ENCODE results near the gene CYB5R2.

Gene CYB5R2

DNA sequence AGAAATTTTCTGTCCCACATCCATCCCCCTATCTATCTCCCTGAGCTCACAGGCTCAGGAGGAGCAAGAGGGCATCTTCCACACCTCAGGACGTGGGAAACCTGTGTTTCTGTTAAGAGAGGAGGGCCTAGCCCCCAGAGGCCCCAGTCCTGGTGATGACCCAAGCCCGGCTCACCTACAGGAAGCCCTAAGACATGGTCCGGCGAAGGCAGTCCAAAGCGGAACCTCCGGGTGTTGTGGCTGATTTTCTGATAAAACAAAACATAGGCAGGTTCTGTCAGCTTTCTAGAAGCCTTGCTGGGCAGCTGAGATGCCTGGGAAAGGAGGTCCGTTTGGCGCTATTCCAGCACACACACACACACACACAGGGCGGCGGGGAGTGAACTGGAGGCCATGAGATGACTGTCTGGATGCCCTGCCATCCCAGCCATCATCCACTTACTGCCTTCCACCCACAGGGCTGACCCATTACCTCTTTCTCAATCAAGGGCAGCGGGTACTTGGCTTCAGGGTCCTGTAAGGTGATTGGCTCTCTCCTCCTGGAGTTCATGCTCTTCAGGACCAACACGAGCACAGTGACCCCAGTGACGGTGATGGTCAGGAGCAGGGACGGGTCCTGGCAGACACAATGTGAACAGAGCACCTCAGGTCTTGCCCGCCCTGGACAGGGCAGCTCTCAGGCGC is 882 bp downstream of the CYB5R2 start:
- peak overlapping the region; percentile 6 to 88 (median 78) for H3K27ac Mint-ChIP-seq
- TF ChIP-seq, protein P1, sequence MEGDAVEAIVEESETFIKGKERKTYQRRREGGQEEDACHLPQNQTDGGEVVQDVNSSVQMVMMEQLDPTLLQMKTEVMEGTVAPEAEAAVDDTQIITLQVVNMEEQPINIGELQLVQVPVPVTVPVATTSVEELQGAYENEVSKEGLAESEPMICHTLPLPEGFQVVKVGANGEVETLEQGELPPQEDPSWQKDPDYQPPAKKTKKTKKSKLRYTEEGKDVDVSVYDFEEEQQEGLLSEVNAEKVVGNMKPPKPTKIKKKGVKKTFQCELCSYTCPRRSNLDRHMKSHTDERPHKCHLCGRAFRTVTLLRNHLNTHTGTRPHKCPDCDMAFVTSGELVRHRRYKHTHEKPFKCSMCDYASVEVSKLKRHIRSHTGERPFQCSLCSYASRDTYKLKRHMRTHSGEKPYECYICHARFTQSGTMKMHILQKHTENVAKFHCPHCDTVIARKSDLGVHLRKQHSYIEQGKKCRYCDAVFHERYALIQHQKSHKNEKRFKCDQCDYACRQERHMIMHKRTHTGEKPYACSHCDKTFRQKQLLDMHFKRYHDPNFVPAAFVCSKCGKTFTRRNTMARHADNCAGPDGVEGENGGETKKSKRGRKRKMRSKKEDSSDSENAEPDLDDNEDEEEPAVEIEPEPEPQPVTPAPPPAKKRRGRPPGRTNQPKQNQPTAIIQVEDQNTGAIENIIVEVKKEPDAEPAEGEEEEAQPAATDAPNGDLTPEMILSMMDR (IDR thresholded peaks at IDR 0.05; ENCODE audit: unreplicated experiment in 3 of 3) = no peak
- peaks cover 8% of the 10 kb centered on the region for H3K36me3 Mint-ChIP-seq (ENCODE audit: low read depth)
- H3K4me1 Mint-ChIP-seq = peaks cover 60% of the 10 kb centered on the region
- peaks cover 20% of the 10 kb centered on the region for H3K27me3 Mint-ChIP-seq (ENCODE audit: low read depth)
- peak overlapping the region; percentile 76 to 82 (median 79) for H3K4me3 Mint-ChIP-seq
- no peaks in the 10 kb centered on the region for H3K9me3 Mint-ChIP-seq

DNA sequence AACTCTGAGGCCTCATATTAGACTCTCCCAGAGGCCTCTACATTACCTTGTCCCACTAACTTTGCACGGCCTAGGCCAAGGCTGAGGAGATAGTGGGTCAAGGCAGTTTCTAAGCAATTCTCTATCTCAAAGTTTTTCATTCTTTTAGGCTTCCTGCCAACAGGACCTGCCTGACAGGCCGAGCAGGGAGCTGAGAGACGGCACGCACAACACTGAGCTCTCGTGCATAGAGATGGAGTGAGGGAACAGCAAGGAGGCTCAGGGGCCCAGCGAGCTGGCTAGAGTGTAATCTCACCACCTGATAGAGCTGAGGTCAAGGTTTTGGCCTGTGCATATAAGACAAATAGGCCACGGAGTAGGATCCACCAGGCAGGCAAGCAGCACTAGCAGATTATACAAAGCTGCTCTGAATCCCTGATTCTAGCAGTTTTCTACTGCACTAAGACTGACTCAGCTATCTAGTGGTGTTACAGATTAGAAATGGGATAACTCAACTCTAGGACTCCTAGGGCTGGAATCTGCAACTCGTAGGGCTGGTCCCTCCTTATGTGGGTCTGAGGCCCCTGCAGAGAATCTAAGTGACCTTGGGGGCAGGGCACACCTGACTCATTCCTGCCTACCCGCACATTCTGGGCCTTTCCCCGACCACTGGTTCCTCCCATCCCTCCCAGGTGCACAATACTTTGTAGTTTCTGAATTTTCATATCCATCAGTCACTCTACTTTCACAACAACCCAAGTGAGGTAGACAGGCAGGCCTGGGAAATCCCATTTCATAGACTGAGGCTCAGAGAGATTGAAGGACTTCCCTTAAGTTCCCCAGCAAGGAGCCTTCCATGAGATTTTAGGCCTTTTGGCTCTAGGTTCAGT is 1.7 kb downstream of the CYB5R2 start:
- Mint-ChIP-seq H3K4me3 (peak overlapping the region; percentile 29 to 76 (median 72)), H3K4me1 (peaks cover 57% of the 10 kb centered on the region), H3K27ac (peak overlapping the region; percentile 6 to 90 (median 88)), H3K9me3 (no peaks in the 10 kb centered on the region), H3K27me3 (ENCODE audit: low read depth) (peaks cover 20% of the 10 kb centered on the region), H3K36me3 (ENCODE audit: low read depth) (peaks cover 8% of the 10 kb centered on the region)
- TF ChIP-seq, protein P1 (IDR thresholded peaks at IDR 0.05; ENCODE audit: unreplicated experiment in 3 of 3) = no peak

DNA sequence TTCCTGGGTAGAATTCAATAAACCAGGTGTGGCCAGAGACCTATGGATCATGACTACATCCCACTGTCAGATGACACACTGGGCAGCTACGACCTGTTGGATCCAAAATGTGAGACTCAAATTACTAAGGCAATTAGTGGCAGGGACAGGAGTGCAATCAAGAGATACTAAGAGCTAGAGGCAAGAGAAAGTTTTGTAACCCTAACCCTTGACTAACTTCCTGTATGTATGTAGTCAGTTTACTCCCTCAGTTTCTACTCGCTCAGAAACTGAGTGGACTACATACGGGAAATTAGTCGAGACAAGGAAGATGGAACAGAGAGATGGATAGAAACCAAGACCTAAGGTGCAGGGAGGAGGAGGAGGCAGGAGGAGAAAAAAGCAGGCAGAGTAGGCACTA is 2.7 kb downstream of the CYB5R2 start:
- Mint-ChIP-seq H3K9me3 (no peaks in the 10 kb centered on the region), H3K27me3 (ENCODE audit: low read depth) (peaks cover 17% of the 10 kb centered on the region), H3K27ac (peak overlapping the region; percentile 4 to 16 (median 6)), H3K4me3 (peak overlapping the region in 1 of 3 experiments; percentile 19), H3K4me1 (peaks cover 58% of the 10 kb centered on the region), H3K36me3 (ENCODE audit: low read depth) (peaks cover 14% of the 10 kb centered on the region)
- TF ChIP-seq, protein P1 (IDR thresholded peaks at IDR 0.05; ENCODE audit: unreplicated experiment in 3 of 3) = no peak

DNA sequence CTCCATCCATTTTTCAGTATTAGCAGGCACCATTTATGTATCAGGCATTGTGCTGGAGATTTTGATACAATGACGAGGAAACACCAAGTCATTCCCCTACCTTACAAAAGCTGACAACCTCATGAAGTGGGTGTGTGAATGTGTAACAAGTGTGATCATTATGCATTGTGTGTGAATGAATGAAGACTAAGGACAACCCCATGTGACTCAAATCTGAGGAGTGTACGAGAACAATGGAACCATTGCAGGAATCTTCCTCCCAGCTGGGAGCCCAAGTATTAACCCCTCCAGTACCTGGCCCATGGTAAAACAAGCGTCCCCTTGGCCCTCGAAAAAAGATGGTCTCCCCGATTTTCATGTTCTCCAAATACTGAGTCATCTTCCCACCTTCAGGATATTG is 4.4 kb downstream of the CYB5R2 start:
- H3K27me3 Mint-ChIP-seq (ENCODE audit: low read depth) = peaks cover 9% of the 10 kb centered on the region
- H3K4me3 Mint-ChIP-seq = peak overlapping the region in 1 of 3 experiments; percentile 0
- peak overlapping the region in 2 of 3 experiments; percentile 11 to 15 for H3K27ac Mint-ChIP-seq
- peaks cover 2% of the 10 kb centered on the region for H3K9me3 Mint-ChIP-seq
- H3K4me1 Mint-ChIP-seq = peaks cover 51% of the 10 kb centered on the region
- TF ChIP-seq, protein P1 (IDR thresholded peaks at IDR 0.05; ENCODE audit: unreplicated experiment in 3 of 3) = no peak
- H3K36me3 Mint-ChIP-seq (ENCODE audit: low read depth) = peaks cover 30% of the 10 kb centered on the region

DNA sequence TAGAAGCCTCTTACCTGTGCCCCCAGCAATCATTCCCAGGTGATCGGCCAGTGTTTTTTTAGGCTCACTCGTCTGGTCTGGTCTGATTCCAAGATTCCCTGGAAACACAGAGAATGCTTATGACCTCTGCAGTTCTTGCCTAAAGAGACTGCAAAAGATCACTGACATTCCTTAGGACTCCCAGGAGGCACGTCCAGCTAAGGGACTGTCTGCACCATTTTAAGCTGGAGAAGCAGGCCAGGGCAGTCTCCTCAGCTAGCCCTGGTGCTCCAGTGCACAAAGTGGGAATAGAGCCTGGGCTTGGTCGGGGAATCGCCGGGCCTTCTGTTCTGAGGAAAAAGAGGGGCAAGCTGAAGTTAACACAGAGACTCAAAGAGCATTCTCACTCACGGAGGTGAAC is 4.8 kb downstream of the CYB5R2 start:
- Mint-ChIP-seq H3K27me3 (ENCODE audit: low read depth) (peaks cover 7% of the 10 kb centered on the region), H3K27ac (peak overlapping the region in 1 of 3 experiments; percentile 54), H3K36me3 (ENCODE audit: low read depth) (peaks cover 32% of the 10 kb centered on the region), H3K9me3 (peaks cover 3% of the 10 kb centered on the region), H3K4me3 (no peak overlapping the region), H3K4me1 (peaks cover 50% of the 10 kb centered on the region)
- TF ChIP-seq, protein P1 (IDR thresholded peaks at IDR 0.05; ENCODE audit: unreplicated experiment in 3 of 3) = no peak

All from nephron (organoid).